Thyroid gland (tissue), 4 donors: ENCODE data around the gene SNX14. TPM values are rescaled to one million over a fixed set of nuclear protein-coding genes. Genes with fewer than 3 reads are reported as not detected.

ENCODE experiments used
- DNase-seq, 2 donors: peaks; one replicate each; pipeline ENCODE4 v3.0.0-alpha.2; 2019
- H3K27ac ChIP-seq, 3 donors: fragments of 200-600 bp; sonication (generic); 1 replicate in 2 of 3; 2 replicates in 1 of 3; pipeline ENCODE4 v1.5.1; 2016 to 2019; ENCODE audit warnings: mild to moderate bottlenecking in 1 of 3, moderate library complexity in 1 of 3
- H3K27me3 ChIP-seq: fragments of 200-600 bp; sonication (generic); one replicate; pipeline ENCODE4 v1.5.1; 2019
- H3K36me3 ChIP-seq, 2 donors: fragments of 200-600 bp; sonication (generic); one replicate each; pipeline ENCODE4 v1.5.1; 2016 to 2019
- H3K4me1 ChIP-seq, 2 donors: fragments of 200-600 bp; sonication (generic); one replicate each; pipeline ENCODE4 v1.5.1; 2017 to 2019
- H3K4me3 ChIP-seq, 3 donors: fragments of 200-600 bp; sonication (generic); replicated peaks in 1 of 3; 1 replicate in 2 of 3; 2 replicates in 1 of 3; pipeline ENCODE4 v1.5.1; 2016; ENCODE audit warnings: mild to moderate bottlenecking in 1 of 3
- H3K9me3 ChIP-seq: fragments of 200-600 bp; sonication (generic); one replicate; pipeline ENCODE4 v1.5.1; 2017
- POLR2A ChIP-seq, 2 donors: fragments of 450-650 bp; IDR thresholded peaks; one replicate each; pipeline ENCODE4 v1.6.1; 2017; ENCODE audit warnings: antibody characterized with exemption in 2 of 2, mild to moderate bottlenecking in 2 of 2, moderate library complexity in 1 of 2
- WGBS, 2 donors: methylation state at CpG; one replicate each; pipeline ENCODE4 v1.1.5; 2017; 5-methylcytosine and 5-hydroxymethylcytosine counted together
- intact Hi-C: fragments of 100-400 bp; cut with DNase I; formaldehyde crosslinking; loops from one replicate; pipeline ENCODE4 v1.15.1; 2023
- total RNA-seq, 4 donors: library from RNA; depleted of rRNA; stranded (reverse); fragments of >200 nt; gene quantifications; one replicate each; pipeline ENCODE4 v1.2.3, GENCODE V29; 2016
- TF ChIP-seq, protein P1 (sequence below), 6 experiments: fragments of 200-600 bp in 3 of 6; fragments of 450-650 bp in 3 of 6; sonication (generic) in 3 of 6; IDR thresholded peaks; one replicate each; pipeline ENCODE4 v1.5.1; 2016 to 2019; ENCODE audit warnings: antibody characterized with exemption in 6 of 6, mild to moderate bottlenecking in 2 of 6, inconsistent platforms in 1 of 6, moderate library complexity in 1 of 6

SNX14 gene, protein sequence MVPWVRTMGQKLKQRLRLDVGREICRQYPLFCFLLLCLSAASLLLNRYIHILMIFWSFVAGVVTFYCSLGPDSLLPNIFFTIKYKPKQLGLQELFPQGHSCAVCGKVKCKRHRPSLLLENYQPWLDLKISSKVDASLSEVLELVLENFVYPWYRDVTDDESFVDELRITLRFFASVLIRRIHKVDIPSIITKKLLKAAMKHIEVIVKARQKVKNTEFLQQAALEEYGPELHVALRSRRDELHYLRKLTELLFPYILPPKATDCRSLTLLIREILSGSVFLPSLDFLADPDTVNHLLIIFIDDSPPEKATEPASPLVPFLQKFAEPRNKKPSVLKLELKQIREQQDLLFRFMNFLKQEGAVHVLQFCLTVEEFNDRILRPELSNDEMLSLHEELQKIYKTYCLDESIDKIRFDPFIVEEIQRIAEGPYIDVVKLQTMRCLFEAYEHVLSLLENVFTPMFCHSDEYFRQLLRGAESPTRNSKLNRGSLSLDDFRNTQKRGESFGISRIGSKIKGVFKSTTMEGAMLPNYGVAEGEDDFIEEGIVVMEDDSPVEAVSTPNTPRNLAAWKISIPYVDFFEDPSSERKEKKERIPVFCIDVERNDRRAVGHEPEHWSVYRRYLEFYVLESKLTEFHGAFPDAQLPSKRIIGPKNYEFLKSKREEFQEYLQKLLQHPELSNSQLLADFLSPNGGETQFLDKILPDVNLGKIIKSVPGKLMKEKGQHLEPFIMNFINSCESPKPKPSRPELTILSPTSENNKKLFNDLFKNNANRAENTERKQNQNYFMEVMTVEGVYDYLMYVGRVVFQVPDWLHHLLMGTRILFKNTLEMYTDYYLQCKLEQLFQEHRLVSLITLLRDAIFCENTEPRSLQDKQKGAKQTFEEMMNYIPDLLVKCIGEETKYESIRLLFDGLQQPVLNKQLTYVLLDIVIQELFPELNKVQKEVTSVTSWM
- 100 to 1,000 TPM in 3 of 4 donors, 10 to 100 TPM in 1; 94.9 to 160 (median 124) TPM for total RNA-seq

DNA sequence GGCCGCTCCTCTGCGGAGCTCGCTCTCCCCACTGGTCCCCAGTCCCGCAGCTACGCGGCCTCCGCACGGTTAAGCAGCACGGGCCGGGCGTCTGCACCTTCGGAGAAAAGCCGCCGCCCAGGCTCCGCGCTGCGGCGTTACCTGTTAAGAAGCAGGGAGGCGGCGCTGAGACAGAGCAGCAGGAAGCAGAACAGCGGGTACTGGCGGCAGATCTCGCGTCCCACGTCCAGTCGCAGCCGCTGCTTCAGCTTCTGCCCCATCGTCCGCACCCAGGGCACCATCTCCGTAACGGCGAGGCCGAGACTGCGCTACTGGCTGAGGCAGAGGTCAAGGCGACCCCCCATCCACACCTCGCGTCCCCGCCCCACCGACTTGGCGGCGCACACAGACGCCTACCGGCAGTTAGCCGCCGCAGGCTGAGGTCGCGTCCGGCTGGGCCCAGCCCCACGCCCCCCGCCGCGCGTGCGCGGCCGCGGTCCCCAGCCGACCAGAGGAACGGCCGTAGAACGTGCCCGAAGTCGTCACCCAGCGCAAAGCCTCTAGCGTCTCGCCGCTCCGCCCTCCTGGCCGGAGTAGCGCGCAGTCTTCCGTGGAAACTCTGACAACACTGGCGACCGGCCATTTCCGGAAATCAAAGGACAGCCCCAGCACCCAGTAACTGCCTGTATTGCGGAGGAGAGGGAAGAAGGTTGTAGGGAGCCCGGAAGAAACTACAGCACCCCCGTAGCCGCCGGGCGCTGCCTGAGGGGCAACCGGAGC is at the start of gene SNX14:
TSS of gene SNX14 (minus strand) at position 421 of the 759 bp plus-strand sequence. CDS start at position 281, 140 bp downstream.
- Histone ChIP-seq H3K27ac (peak within 1 kb of the TSS; percentile 92 to 94 (median 93)), H3K36me3 (no peaks in the 10 kb centered on the region), H3K4me1 (peaks cover 9 to 22% of the 10 kb centered on the region in 2 donors), H3K27me3 (no peaks in the 10 kb centered on the region), H3K9me3 (no peaks in the 10 kb centered on the region), H3K4me3 (peak within 1 kb of the TSS; percentile 80 to 95 (median 80))
- WGBS, 2 donors = 0 to 1% methylated on average over 8 to 56 of the region's 82 CpGs
- intact Hi-C loops = loop anchor here (5.0 kb wide), 1 partner anchor 49 kb away; the partner anchor contains the start of gene SYNCRIP
- peak; percentile 97 to 99 for DNase-seq
- TF ChIP-seq, protein P1, sequence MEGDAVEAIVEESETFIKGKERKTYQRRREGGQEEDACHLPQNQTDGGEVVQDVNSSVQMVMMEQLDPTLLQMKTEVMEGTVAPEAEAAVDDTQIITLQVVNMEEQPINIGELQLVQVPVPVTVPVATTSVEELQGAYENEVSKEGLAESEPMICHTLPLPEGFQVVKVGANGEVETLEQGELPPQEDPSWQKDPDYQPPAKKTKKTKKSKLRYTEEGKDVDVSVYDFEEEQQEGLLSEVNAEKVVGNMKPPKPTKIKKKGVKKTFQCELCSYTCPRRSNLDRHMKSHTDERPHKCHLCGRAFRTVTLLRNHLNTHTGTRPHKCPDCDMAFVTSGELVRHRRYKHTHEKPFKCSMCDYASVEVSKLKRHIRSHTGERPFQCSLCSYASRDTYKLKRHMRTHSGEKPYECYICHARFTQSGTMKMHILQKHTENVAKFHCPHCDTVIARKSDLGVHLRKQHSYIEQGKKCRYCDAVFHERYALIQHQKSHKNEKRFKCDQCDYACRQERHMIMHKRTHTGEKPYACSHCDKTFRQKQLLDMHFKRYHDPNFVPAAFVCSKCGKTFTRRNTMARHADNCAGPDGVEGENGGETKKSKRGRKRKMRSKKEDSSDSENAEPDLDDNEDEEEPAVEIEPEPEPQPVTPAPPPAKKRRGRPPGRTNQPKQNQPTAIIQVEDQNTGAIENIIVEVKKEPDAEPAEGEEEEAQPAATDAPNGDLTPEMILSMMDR (IDR thresholded peaks at IDR 0.05) = peak in 3 of 6 experiments; percentile 19 to 35 (median 24)
- peak; percentile 37 to 93 for TF ChIP-seq POLR2A (IDR thresholded peaks at IDR 0.05)

DNA sequence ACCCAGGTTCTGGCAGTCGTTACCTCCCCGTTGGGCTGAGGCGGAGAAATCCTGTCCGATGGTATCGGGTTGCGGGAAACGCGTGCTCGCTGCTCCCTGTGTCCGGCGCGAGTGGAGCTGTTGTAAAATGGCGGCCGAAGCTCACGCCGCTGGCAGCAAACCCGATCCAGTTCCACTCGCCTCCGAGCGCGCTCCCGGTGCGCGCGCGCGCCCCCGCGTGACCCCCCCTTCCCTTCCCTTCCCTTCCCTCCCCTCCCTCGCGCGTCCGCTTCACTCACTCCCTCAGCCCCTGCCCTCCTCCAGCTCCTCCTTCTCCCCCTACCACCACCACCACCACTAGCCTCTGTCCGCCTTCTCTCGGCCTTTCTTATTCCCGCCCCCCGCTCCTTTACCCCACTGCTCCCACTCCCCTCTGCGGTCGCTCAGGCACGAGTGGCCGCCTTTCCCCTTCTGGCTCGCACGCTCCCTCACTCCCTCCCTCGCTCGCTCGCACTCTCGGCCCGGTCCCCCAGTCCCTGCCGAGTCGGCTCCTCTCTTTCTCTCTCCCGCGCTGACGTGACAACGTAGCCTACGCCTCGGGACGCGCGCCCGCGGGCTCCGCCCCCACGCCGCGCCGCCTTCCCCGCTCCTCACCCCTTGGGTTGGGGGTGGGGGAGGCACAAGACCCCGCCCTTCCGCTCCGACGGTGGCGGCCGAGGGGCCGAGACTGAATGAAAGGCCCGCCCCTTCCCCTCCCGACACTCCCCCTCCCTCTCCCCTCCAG is 49.3 kb upstream of the SNX14 start, which contains the start of gene SYNCRIP:
TSS of gene SYNCRIP (minus strand) at position 113 of the 763 bp plus-strand sequence. CDS start 1,447 bp downstream, outside the sequence.
- no peaks in the 10 kb centered on the region for H3K27me3 ChIP-seq
- peak; percentile 98 to 99 for DNase-seq
- TF ChIP-seq, protein P1 (IDR thresholded peaks at IDR 0.05) = no peak
- peak; percentile 69 to 96 for TF ChIP-seq POLR2A (IDR thresholded peaks at IDR 0.05)
- H3K9me3 ChIP-seq = no peaks in the 10 kb centered on the region
- H3K27ac ChIP-seq = peak within 1 kb of the TSS; percentile 98 to 99 (median 99)
- intact Hi-C loops = loop anchor here (2.0 to 5.0 kb wide), 2 partner anchors 36 to 51 kb away; partner anchors contain the start of gene SNX14
- WGBS, 2 donors = 1% methylated on average over 41 to 51 of the region's 76 CpGs
- peaks cover 7 to 16% of the 10 kb centered on the region in 2 donors for H3K36me3 ChIP-seq
- H3K4me3 ChIP-seq = peak within 1 kb of the TSS; percentile 90 to 99 (median 97)
- peaks cover 39 to 47% of the 10 kb centered on the region in 2 donors for H3K4me1 ChIP-seq

DNA sequence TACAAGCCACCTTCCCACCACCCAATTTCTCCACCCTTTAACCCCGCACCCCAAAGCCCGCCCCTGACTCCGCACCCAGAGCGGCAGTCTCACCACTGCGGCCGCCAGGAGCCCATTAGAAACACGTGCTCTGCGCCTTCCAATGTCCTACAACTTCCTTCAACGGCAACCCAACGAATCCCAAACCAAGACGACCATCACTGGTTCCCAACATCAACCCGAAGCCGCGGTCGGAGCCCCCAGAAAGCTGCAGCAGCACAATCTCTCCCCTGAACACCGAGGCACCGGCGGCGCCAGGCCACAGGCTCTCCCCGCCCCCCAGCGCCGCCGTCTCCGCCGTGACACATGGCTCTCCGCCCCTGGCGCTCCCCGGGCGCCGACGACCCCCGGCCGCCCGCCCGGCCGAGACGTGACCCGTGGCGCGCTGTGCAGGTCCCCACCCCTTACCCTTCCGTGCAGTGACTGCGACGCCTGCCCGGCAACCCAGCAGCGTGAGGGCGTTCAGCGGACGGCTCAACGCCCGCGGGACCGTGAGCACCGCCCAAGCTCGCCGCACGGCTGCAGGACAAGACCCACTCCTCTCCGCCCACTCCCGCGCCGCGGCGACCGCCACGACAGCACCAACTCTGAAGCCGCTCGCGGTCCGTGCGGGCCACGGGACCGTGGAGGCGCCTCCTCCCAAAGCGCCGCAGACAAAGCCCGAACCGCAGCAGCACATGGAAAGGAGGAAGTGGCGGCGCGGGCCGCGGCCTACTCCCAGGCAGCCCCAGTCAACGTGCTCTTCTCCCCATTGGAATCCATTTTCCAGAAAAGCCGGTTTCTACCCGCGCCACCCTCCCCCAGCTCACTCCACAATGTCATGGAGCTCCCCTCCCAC is 48.5 kb upstream of the SNX14 start:
- H3K4me3 ChIP-seq = peak overlapping the region; percentile 90 to 99 (median 97)
- intact Hi-C loops = loop anchor here (2.0 to 5.0 kb wide), 2 partner anchors 37 to 50 kb away; partner anchors contain the start of gene SNX14

DNA sequence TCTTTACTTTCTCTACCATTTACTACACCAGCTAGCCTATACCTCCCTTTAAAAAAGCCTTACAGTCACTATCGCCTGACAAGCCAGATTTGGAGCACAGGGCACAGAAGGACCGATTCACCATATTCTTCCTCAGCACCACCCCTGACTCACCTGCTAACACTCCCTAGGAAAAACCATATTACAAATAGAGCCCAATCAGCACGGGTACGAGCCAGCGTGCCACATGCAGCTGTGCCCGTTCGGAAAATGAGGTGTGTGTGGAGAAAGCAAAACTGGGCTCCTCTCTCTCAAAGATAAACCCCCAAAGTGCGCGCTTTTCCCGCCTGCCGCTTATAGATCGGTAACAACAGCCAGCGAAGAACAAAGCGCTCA is 47.9 kb upstream of the SNX14 start:
- Histone ChIP-seq H3K36me3 (peaks cover 19 to 27% of the 10 kb centered on the region in 2 donors), H3K4me1 (peaks cover 43 to 50% of the 10 kb centered on the region in 2 donors), H3K27me3 (no peaks in the 10 kb centered on the region), H3K27ac (peak overlapping the region in 2 of 3 donors; percentile 98 to 99), H3K4me3 (peak overlapping the region; percentile 90 to 99 (median 97)), H3K9me3 (no peaks in the 10 kb centered on the region)
- TF ChIP-seq POLR2A (IDR thresholded peaks at IDR 0.05) = no peak
- TF ChIP-seq, protein P1 (IDR thresholded peaks at IDR 0.05) = no peak
- no peak for DNase-seq
- 0 to 1% methylated on average over 10 to 14 of the region's 14 CpGs for WGBS, 2 donors
- intact Hi-C loops = loop anchor here (5.0 kb wide), 1 partner anchor 49 kb away; the partner anchor contains the start of gene SNX14

More for the DNA sequence above, 48.5 kb upstream of the SNX14 start:
- Histone ChIP-seq H3K9me3 (no peaks in the 10 kb centered on the region), H3K27ac (peak overlapping the region; percentile 92 to 99 (median 98)), H3K36me3 (peaks cover 13 to 21% of the 10 kb centered on the region in 2 donors), H3K27me3 (no peaks in the 10 kb centered on the region), H3K4me1 (peaks cover 47 to 50% of the 10 kb centered on the region in 2 donors)
- 0 to 1% methylated on average over 25 to 34 of the region's 85 CpGs for WGBS, 2 donors
- peak; percentile 31 to 41 for DNase-seq
- TF ChIP-seq POLR2A (IDR thresholded peaks at IDR 0.05) = no peak
